Measurements from ENCODE around the gene DLG2.

Gene DLG2

DNA sequence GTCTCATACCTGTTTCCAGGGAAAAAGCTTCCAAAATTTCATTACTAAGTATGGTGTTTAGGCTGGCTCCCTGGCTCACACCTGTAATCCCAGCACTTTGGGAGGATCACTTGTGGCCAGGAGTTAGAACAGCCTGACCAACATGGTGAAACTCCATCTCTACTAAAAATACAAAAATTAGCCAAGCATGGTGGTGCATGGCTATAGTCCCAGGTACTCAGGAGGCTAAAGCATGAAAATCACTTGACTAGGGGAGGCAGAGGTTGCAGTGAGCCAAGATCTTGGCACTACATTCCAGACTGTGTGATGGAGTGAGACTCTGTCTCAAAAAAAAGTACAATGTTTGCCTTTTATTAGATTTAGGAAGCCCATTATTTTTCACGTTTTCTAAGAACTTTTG lies 2009.5 kb downstream of the DLG2 start:
- no peak for DNase-seq (ENCODE audit: low read depth, low spot score)
- TF ChIP-seq, protein P1, sequence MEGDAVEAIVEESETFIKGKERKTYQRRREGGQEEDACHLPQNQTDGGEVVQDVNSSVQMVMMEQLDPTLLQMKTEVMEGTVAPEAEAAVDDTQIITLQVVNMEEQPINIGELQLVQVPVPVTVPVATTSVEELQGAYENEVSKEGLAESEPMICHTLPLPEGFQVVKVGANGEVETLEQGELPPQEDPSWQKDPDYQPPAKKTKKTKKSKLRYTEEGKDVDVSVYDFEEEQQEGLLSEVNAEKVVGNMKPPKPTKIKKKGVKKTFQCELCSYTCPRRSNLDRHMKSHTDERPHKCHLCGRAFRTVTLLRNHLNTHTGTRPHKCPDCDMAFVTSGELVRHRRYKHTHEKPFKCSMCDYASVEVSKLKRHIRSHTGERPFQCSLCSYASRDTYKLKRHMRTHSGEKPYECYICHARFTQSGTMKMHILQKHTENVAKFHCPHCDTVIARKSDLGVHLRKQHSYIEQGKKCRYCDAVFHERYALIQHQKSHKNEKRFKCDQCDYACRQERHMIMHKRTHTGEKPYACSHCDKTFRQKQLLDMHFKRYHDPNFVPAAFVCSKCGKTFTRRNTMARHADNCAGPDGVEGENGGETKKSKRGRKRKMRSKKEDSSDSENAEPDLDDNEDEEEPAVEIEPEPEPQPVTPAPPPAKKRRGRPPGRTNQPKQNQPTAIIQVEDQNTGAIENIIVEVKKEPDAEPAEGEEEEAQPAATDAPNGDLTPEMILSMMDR (IDR thresholded peaks at IDR 0.05; ENCODE audit: low read depth, low read length) = no peak
- in situ Hi-C loops (cut with HindIII; ENCODE audit: low sequenced_read_pairs) = no loop called here
- H3K4me3 ChIP-seq (ENCODE audit: low read depth, low read length) = no peak overlapping the region

DNA sequence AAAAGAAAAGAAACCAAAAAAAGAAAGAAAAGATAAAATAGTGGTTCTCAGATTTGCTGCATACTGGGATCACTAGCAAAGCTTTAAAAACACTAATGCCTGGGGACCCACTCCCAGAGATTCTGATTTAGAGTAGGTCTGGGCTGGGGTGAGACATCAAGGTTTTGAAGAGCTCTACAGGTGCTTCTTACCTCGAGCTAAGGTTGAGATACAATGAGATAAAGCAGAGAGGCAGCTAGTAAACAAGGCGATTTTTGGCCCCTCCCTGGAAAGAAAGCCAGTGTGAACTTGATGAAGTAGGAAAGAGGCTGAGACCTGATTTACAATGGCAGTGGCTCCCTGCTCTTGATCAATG lies 2013.4 kb downstream of the DLG2 start:
- DNase-seq (ENCODE audit: low read depth, low spot score) = no peak
- TF ChIP-seq, protein P1 (IDR thresholded peaks at IDR 0.05; ENCODE audit: low read depth, low read length) = no peak
- H3K4me3 ChIP-seq (ENCODE audit: low read depth, low read length) = no peak overlapping the region
- in situ Hi-C loops (cut with HindIII; ENCODE audit: low sequenced_read_pairs) = no loop called here

DNA sequence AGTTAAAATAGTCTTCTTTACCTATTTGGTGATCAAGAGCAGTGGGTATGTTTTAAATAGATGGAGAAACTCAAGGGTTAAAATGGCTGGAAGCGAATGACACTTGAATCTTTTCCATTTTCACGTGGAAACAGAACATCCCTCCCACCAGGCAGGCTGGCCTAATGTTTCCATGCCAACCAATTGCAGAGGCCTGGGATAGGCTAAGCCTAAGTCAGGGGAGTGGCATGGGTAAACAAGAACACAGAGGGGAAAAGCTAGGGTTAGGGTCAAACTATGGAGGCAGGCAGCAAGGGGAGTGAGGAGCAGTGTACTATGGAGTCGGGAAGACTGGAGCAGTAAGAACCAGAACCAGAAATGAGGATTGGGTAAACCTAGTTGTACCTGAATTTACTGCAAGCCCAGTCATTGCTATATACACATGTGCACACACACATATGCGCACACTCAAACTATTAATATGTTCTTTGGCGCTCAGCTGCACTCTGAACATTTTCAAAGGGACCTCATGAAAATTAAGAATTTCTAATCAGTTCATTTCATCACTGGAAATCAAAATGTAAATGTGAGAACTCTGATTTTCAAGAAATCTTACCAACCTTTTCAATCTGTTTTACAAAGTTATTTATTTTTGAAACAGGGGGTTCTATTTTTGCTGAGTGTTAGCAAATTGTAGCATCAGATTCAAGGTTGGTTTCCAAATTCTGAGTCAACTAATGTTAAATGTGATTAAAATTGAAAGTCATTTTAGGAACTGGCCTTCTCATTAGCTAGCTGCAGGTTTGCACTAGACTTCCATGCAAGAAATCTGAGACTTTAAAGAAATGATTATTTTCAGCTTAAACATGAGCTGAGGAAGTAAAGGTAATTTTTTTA lies 2014.0 kb downstream of the DLG2 start:
- DNase-seq (ENCODE audit: low read depth, low spot score) = no peak
- in situ Hi-C loops (cut with HindIII; ENCODE audit: low sequenced_read_pairs) = no loop called here
- no peak overlapping the region for H3K4me3 ChIP-seq (ENCODE audit: low read depth, low read length)
- TF ChIP-seq, protein P1 (IDR thresholded peaks at IDR 0.05; ENCODE audit: low read depth, low read length) = no peak

DNA sequence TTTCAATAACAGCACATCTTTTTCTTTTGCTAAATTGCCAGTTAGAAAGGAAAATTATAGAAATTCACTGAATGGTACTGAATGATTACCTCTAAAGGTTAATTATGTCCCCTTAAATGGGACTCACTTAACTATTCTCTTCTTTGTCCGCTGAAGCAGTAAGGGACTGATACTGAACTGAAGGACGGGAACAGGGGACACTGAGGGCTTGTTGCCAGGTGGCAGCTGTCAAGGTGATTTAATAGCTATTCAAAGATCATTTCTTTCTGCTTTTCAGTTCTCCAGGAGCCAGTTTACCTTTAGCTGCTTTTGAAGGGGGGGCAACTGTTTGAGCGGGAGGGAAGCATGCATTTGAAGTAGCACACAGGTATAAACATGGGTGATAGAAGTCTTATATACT lies 2015.5 kb downstream of the DLG2 start:
- in situ Hi-C loops (cut with HindIII; ENCODE audit: low sequenced_read_pairs) = no loop called here
- TF ChIP-seq, protein P1 (IDR thresholded peaks at IDR 0.05; ENCODE audit: low read depth, low read length) = no peak
- no peak for DNase-seq (ENCODE audit: low read depth, low spot score)
- no peak overlapping the region for H3K4me3 ChIP-seq (ENCODE audit: low read depth, low read length)

DNA sequence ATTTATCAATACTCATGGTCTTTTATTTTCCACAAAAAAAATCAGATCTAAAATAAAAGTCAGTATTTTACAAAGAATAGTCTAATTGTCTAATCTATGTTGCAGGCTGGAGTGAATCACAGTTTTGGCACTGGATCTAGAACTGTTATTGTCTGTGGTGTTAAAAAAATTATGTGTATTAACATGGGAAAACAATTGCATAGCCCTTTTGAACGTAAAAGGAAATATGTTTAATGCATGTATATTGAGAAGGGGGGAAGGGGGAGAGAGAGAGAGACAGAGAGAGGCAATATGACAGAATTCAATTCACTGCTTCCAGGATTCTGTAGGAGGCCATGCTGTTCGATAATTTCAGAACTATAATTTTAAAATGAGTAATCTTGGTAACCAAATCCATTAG lies 2016.1 kb downstream of the DLG2 start:
- DNase-seq (ENCODE audit: low read depth, low spot score) = no peak
- in situ Hi-C loops (cut with HindIII; ENCODE audit: low sequenced_read_pairs) = no loop called here
- H3K4me3 ChIP-seq (ENCODE audit: low read depth, low read length) = no peak overlapping the region
- TF ChIP-seq, protein P1 (IDR thresholded peaks at IDR 0.05; ENCODE audit: low read depth, low read length) = no peak

DNA sequence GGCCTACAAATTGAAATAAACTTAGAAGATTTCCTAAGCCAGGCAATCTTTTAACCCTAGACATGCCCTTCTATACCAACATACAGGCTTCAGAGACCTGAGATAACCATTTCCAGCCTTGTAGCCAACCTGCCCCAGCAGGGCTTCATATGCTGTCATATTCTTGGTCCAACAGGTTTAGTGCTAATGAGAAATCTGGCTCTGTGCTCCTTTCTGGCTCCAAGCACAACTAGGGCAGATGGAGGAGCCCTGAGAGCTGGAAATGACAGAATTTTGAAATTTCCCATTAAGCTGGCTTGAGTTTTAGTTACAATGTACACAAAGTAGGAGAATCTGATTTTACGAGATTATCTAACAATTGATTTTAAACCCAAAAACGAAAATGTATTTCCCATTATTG lies 2018.0 kb downstream of the DLG2 start:
- H3K4me3 ChIP-seq (ENCODE audit: low read depth, low read length) = no peak overlapping the region
- no peak for DNase-seq (ENCODE audit: low read depth, low spot score)
- TF ChIP-seq, protein P1 (IDR thresholded peaks at IDR 0.05; ENCODE audit: low read depth, low read length) = no peak
- in situ Hi-C loops (cut with HindIII; ENCODE audit: low sequenced_read_pairs) = no loop called here

All from astrocyte of the spinal cord (primary cell).